Muscle layer of colon (tissue), 2 donors: ENCODE measurements around the gene BACE2.
"Not testable (repeated sequence)": the region's sequence is repeated elsewhere in the genome, so short reads cannot be mapped to it uniquely, and the experiment has no call there.

ENCODE experiments used
- H3K27ac ChIP-seq: one replicate; pipeline ENCODE4 v1.7.0; 2013; ENCODE audit warnings: low read depth, mild to moderate bottlenecking, low read length, moderate library complexity
- H3K27me3 ChIP-seq, 2 donors: one replicate each; pipeline ENCODE4 v1.7.0; 2013; ENCODE audit warnings: low read length in 2 of 2, mild to moderate bottlenecking in 2 of 2; ENCODE audit not compliant: insufficient read depth in 2 of 2, control insufficient read depth in 1 of 2
- H3K36me3 ChIP-seq: one replicate; pipeline ENCODE4 v1.7.0; 2013; ENCODE audit warnings: mild to moderate bottlenecking, low read length; ENCODE audit not compliant: insufficient read depth
- H3K4me1 ChIP-seq: one replicate; pipeline ENCODE4 v1.7.0; 2013; ENCODE audit warnings: mild to moderate bottlenecking, low read length; ENCODE audit not compliant: insufficient read depth
- H3K4me3 ChIP-seq, 2 donors: one replicate each; pipeline ENCODE4 v1.7.0; 2013; ENCODE audit warnings: low read length in 2 of 2, low read depth in 1 of 2, mild to moderate bottlenecking in 1 of 2, moderate library complexity in 1 of 2
- H3K9ac ChIP-seq: one replicate; pipeline ENCODE4 v1.7.0; 2013; ENCODE audit warnings: low read length
- H3K9me3 ChIP-seq: one replicate; pipeline ENCODE4 v1.7.0; 2013; ENCODE audit warnings: mild to moderate bottlenecking, low read length
- donor health status: abdominal sarcoma.
- donor health status: Adenocarcinoma of cecum.

The BACE2 gene

GRCh38 chr21:41290106-41290799, 122.3 kb downstream of the BACE2 start:
- Histone ChIP-seq H3K9me3 (no peaks in the 10 kb centered on the region), H3K9ac (no peak overlapping the region), H3K4me3 (no peak overlapping the region), H3K27me3 (peaks cover 7 to 13% of the 10 kb centered on the region in 2 donors), H3K27ac (no peak overlapping the region), H3K4me1 (no peaks in the 10 kb centered on the region), H3K36me3 (no peaks in the 10 kb centered on the region)

- no peaks in the 10 kb centered on the region for H3K9me3 ChIP-seq
- H3K36me3 ChIP-seq, result no peaks in the 10 kb centered on the region
- H3K4me3 ChIP-seq, result no peak overlapping the region
- no peaks in the 10 kb centered on the region for H3K4me1 ChIP-seq
- H3K9ac ChIP-seq, result no peak overlapping the region
- H3K27me3 ChIP-seq, result peaks cover 7 to 13% of the 10 kb centered on the region in 2 donors
- no peak overlapping the region for H3K27ac ChIP-seq
These were observed 126.7 kb downstream of the BACE2 start for GRCh38 chr21:41294548-41295231.

GRCh38 chr21:41295721-41296254, 127.8 kb downstream of the BACE2 start:
- no peak overlapping the region for H3K4me3 ChIP-seq
- H3K9me3 ChIP-seq, result no peaks in the 10 kb centered on the region
- no peaks in the 10 kb centered on the region for H3K36me3 ChIP-seq
- H3K27ac ChIP-seq, result no peak overlapping the region
- H3K27me3 ChIP-seq, result peaks cover 7 to 13% of the 10 kb centered on the region in 2 donors
- H3K9ac ChIP-seq, result no peak overlapping the region
- H3K4me1 ChIP-seq, result no peaks in the 10 kb centered on the region

- Histone ChIP-seq H3K9me3 (no peaks in the 10 kb centered on the region), H3K4me3 (no peak overlapping the region), H3K4me1 (no peaks in the 10 kb centered on the region), H3K36me3 (no peaks in the 10 kb centered on the region), H3K27ac (no peak overlapping the region), H3K9ac (no peak overlapping the region), H3K27me3 (no peaks in the 10 kb centered on the region)
These were observed 135.0 kb downstream of the BACE2 start for GRCh38 chr21:41302976-41303375.

GRCh38 chr21:41304068-41304720, 136.2 kb downstream of the BACE2 start:
- H3K4me3 ChIP-seq, result no peak overlapping the region
- no peak overlapping the region for H3K9ac ChIP-seq
- H3K36me3 ChIP-seq, result no peaks in the 10 kb centered on the region
- H3K27me3 ChIP-seq, result no peaks in the 10 kb centered on the region
- H3K9me3 ChIP-seq, result no peaks in the 10 kb centered on the region
- no peaks in the 10 kb centered on the region for H3K4me1 ChIP-seq
- H3K27ac ChIP-seq, result no peak overlapping the region

GRCh38 chr21:41307219-41307618, 139.3 kb downstream of the BACE2 start:
- Histone ChIP-seq H3K36me3 (no peaks in the 10 kb centered on the region), H3K4me1 (no peaks in the 10 kb centered on the region), H3K4me3 (no peak overlapping the region), H3K9me3 (no peaks in the 10 kb centered on the region), H3K9ac (no peak overlapping the region), H3K27ac (no peak overlapping the region), H3K27me3 (peaks cover 0 to 5% of the 10 kb centered on the region in 2 donors)

- H3K9ac ChIP-seq, H3K9me3 ChIP-seq, H3K27ac ChIP-seq, H3K36me3 ChIP-seq, H3K4me3 ChIP-seq, H3K4me1 ChIP-seq: not testable (repeated sequence)
- H3K27me3 ChIP-seq, result peaks cover 0 to 31% of the 10 kb centered on the region in 2 donors
These were observed 145.6 kb downstream of the BACE2 start for GRCh38 chr21:41313285-41314164.

- Histone ChIP-seq H3K4me1 (no peaks in the 10 kb centered on the region), H3K4me3 (no peak overlapping the region), H3K27ac (no peak overlapping the region), H3K36me3 (no peaks in the 10 kb centered on the region), H3K27me3 (peaks cover 0 to 26% of the 10 kb centered on the region in 2 donors), H3K9ac (no peak overlapping the region), H3K9me3 (no peaks in the 10 kb centered on the region)
These were observed 147.8 kb downstream of the BACE2 start for GRCh38 chr21:41315726-41316125.

GRCh38 chr21:41316200-41317062, 148.5 kb downstream of the BACE2 start, which contains the start of gene FAM3B:
FAM3B (plus strand) TSS chr21:41316801; CDS start chr21:41316880, 79 bp downstream.
- no peak within 1 kb of the TSS for H3K27ac ChIP-seq
- H3K4me3 ChIP-seq, result no peak within 1 kb of the TSS
- peaks cover 0 to 26% of the 10 kb centered on the region in 2 donors for H3K27me3 ChIP-seq

GRCh38 chr21:41317063-41317392, 149.1 kb downstream of the BACE2 start:
- Histone ChIP-seq H3K27me3 (peaks cover 0 to 26% of the 10 kb centered on the region in 2 donors), H3K4me3 (no peak overlapping the region), H3K36me3 (no peaks in the 10 kb centered on the region)

More at GRCh38 chr21:41316200-41317062, 148.5 kb downstream of the BACE2 start, which contains the start of gene FAM3B:
- H3K9ac ChIP-seq, result no peak within 1 kb of the TSS
- H3K4me1 ChIP-seq, result no peaks in the 10 kb centered on the region
- H3K36me3 ChIP-seq, result no peaks in the 10 kb centered on the region
- no peaks in the 10 kb centered on the region for H3K9me3 ChIP-seq

More at GRCh38 chr21:41317063-41317392, 149.1 kb downstream of the BACE2 start:
- no peaks in the 10 kb centered on the region for H3K4me1 ChIP-seq
- no peak overlapping the region for H3K27ac ChIP-seq
- H3K9me3 ChIP-seq, result no peaks in the 10 kb centered on the region
- H3K9ac ChIP-seq, result no peak overlapping the region
